ENCODE data around the gene ADRA1B. TPM values are rescaled to one million over a fixed set of nuclear protein-coding genes. Genes with fewer than 3 reads are reported as not detected.
A peak's percentile ranks its signal among the peaks of the same experiment; 100 is the strongest.
"Not testable (repeated sequence)": the region's sequence is repeated elsewhere in the genome, so short reads cannot be mapped to it uniquely, and the experiment has no call there.

The ADRA1B gene
- total RNA-seq, 1 donor from 2014 or later, result 12.0 TPM

GRCh38 chr5:159965031-159965837 is 49.0 kb downstream of the ADRA1B start:
- ATAC-seq (peak; percentile 88), DNase-seq (ENCODE audit: low spot score) (peak; percentile 53)

- not testable (repeated sequence) for DNase-seq (ENCODE audit: low spot score); ATAC-seq
These were observed 49.5 kb downstream of the ADRA1B start for GRCh38 chr5:159965838-159966128.

GRCh38 chr5:159969966-159970365 is 53.7 kb downstream of the ADRA1B start:
- DNase-seq (ENCODE audit: low spot score) (no peak), ATAC-seq (no peak)

GRCh38 chr5:159971038-159971437 is 54.8 kb downstream of the ADRA1B start:
- no peak for DNase-seq (ENCODE audit: low spot score)

GRCh38 chr5:159971514-159971913 is 55.2 kb downstream of the ADRA1B start:
- ATAC-seq (no peak), DNase-seq (ENCODE audit: low spot score) (no peak)

More at GRCh38 chr5:159971038-159971437, 54.8 kb downstream of the ADRA1B start:
- ATAC-seq, result no peak

- DNase-seq (ENCODE audit: low spot score) (peak; percentile 48), ATAC-seq (peak; percentile 92)
These were observed 55.7 kb downstream of the ADRA1B start for GRCh38 chr5:159971931-159972461.

- DNase-seq (ENCODE audit: low spot score) (no peak), ATAC-seq (no peak)
These were observed 56.5 kb downstream of the ADRA1B start for GRCh38 chr5:159972538-159973362.

GRCh38 chr5:159975462-159976019 is 59.3 kb downstream of the ADRA1B start:
- ATAC-seq, result peak; percentile 15
- DNase-seq (ENCODE audit: low spot score), result no peak

- ATAC-seq, result no peak
- DNase-seq (ENCODE audit: low spot score), result no peak
These were observed 60.6 kb downstream of the ADRA1B start for GRCh38 chr5:159976921-159977320.

GRCh38 chr5:159978358-159978757 is 62.1 kb downstream of the ADRA1B start:
- ATAC-seq (no peak), DNase-seq (ENCODE audit: low spot score) (no peak)

GRCh38 chr5:159982421-159983173 is 66.3 kb downstream of the ADRA1B start:
- DNase-seq (ENCODE audit: low spot score) (no peak), ATAC-seq (no peak)

- DNase-seq (ENCODE audit: low spot score) (peak; percentile 82), ATAC-seq (peak; percentile 99)
These were observed 70.9 kb downstream of the ADRA1B start for GRCh38 chr5:159987031-159987674.

- DNase-seq (ENCODE audit: low spot score), result no peak
- ATAC-seq, result no peak
These were observed 74.2 kb downstream of the ADRA1B start for GRCh38 chr5:159990506-159990905.

- ATAC-seq, result no peak
- no peak for DNase-seq (ENCODE audit: low spot score)
These were observed 76.3 kb downstream of the ADRA1B start for GRCh38 chr5:159992566-159992965.

GRCh38 chr5:159993194-159993593 is 76.9 kb downstream of the ADRA1B start:
- DNase-seq (ENCODE audit: low spot score) (no peak), ATAC-seq (no peak)

GRCh38 chr5:159995907-159996306 is 79.6 kb downstream of the ADRA1B start:
- ATAC-seq (no peak), DNase-seq (ENCODE audit: low spot score) (no peak)

- DNase-seq (ENCODE audit: low spot score) (no peak), ATAC-seq (no peak)
These were observed 85.2 kb downstream of the ADRA1B start for GRCh38 chr5:160001457-160001856.

GRCh38 chr5:160007514-160007913 is 91.2 kb downstream of the ADRA1B start:
- ATAC-seq, result no peak
- DNase-seq (ENCODE audit: low spot score), result no peak

GRCh38 chr5:160008529-160008876 is 92.2 kb downstream of the ADRA1B start:
- DNase-seq (ENCODE audit: low spot score), result peak; percentile 47
- ATAC-seq, result not testable (repeated sequence)

- peak; percentile 96 for DNase-seq (ENCODE audit: low spot score)
- peak; percentile 99 for ATAC-seq
These were observed 92.8 kb downstream of the ADRA1B start, which contains the start of gene TTC1 for GRCh38 chr5:160008877-160009590. Gene TTC1 (plus strand): TSS chr5:160009139. CDS start chr5:160010529, 1,390 bp downstream.
